CD14-positive monocyte (primary cell): ENCODE data around the gene MVP. TPM values are rescaled to one million over a fixed set of nuclear protein-coding genes. Genes with fewer than 3 reads are reported as not detected.

Source experiments
- DNase-seq, 3 donors: peaks; one replicate each; pipeline ENCODE4 v3.0.0-alpha.2; 2011 to 2022
- H2AFZ ChIP-seq: 2 replicates; pipeline ENCODE4 v1.6.0; 2012; ENCODE audit warnings: mild to moderate bottlenecking, low read depth, low read length, inconsistent platforms; ENCODE audit not compliant: insufficient read depth, poor library complexity, severe bottlenecking
- H3K27ac ChIP-seq, 2 donors: 1 replicate in 1 of 2; 2 replicates in 1 of 2; pipeline ENCODE4 v1.5.1; 2012 to 2013; ENCODE audit warnings: low read length in 2 of 2, control low read depth in 1 of 2, inconsistent platforms in 1 of 2, low read depth in 1 of 2, mild to moderate bottlenecking in 1 of 2
- H3K27me3 ChIP-seq, 2 donors: one replicate each; pipeline versions ENCODE4 v1.6.0 to v1.6.1; 2011 to 2013; ENCODE audit warnings: low read length in 2 of 2; ENCODE audit not compliant: control insufficient read depth in 2 of 2, insufficient read depth in 2 of 2
- H3K36me3 ChIP-seq, 2 donors: replicated peaks in 1 of 2; 1 replicate in 1 of 2; 2 replicates in 1 of 2; pipeline versions ENCODE4 v1.5.1 to v1.6.1; 2012 to 2013; ENCODE audit warnings: low read length in 2 of 2, control low read depth in 1 of 2, inconsistent platforms in 1 of 2, mild to moderate bottlenecking in 1 of 2; ENCODE audit not compliant: insufficient read depth in 2 of 2, control insufficient read depth in 1 of 2
- H3K4me1 ChIP-seq, 2 donors: 1 replicate in 1 of 2; 2 replicates in 1 of 2; pipeline versions ENCODE4 v1.5.1 to v1.6.1; 2012 to 2013; ENCODE audit warnings: low read length in 2 of 2, control low read depth in 1 of 2, inconsistent platforms in 1 of 2, mild to moderate bottlenecking in 1 of 2, moderate library complexity in 1 of 2; ENCODE audit not compliant: insufficient read depth in 2 of 2, control insufficient read depth in 1 of 2
- H3K4me2 ChIP-seq: replicated peaks from 2 replicates; pipeline ENCODE3; 2012; ENCODE audit warnings: low read length, moderate library complexity, mild to moderate bottlenecking; ENCODE audit not compliant: poor library complexity, severe bottlenecking; ENCODE audit errors: extremely low read depth
- H3K4me3 ChIP-seq, 3 experiments: fragments of 200-600 bp in 1 of 3; sonication (generic) in 1 of 3; replicated peaks in 1 of 3; 1 replicate in 2 of 3; 2 replicates in 1 of 3; pipeline ENCODE4 v1.5.1; 2011 to 2013; ENCODE audit warnings: low read length in 3 of 3, mild to moderate bottlenecking in 3 of 3, control low read depth in 2 of 3, low read depth in 2 of 3, inconsistent platforms in 1 of 3, moderate library complexity in 1 of 3
- H3K79me2 ChIP-seq: 2 replicates; pipeline ENCODE4 v1.6.0; 2012; ENCODE audit warnings: mild to moderate bottlenecking, control low read depth, inconsistent platforms, low read length, moderate library complexity; ENCODE audit not compliant: insufficient read depth
- H3K9ac ChIP-seq: 2 replicates; pipeline ENCODE4 v1.6.0; 2017; ENCODE audit warnings: low read length, mild to moderate bottlenecking; ENCODE audit not compliant: insufficient read depth, poor library complexity, severe bottlenecking
- H3K9me3 ChIP-seq, 2 donors: replicated peaks in 1 of 2; 1 replicate in 1 of 2; 2 replicates in 1 of 2; pipeline versions ENCODE4 v1.5.1 to v1.6.1; 2012 to 2013; ENCODE audit warnings: low read length in 2 of 2, control low read depth in 1 of 2; ENCODE audit not compliant: control insufficient read depth in 1 of 2, insufficient read depth in 1 of 2
- H4K20me1 ChIP-seq: 2 replicates; pipeline ENCODE4 v1.6.0; 2012; ENCODE audit warnings: mild to moderate bottlenecking, low read length, control low read depth, moderate library complexity; ENCODE audit not compliant: insufficient read depth
- H3K27ac Mint-ChIP-seq, 7 donors: one replicate each; pipeline ENCODE4 v1.8.0; 2020; ENCODE audit warnings: mild to moderate bottlenecking in 7 of 7, mixed read lengths in 7 of 7, moderate library complexity in 6 of 7, inconsistent platforms in 2 of 7
- H3K27me3 Mint-ChIP-seq, 3 donors: one replicate each; pipeline ENCODE4 v1.8.0; 2021 to 2022; ENCODE audit warnings: low read depth in 3 of 3, mild to moderate bottlenecking in 3 of 3, mixed read lengths in 3 of 3, moderate library complexity in 3 of 3, inconsistent platforms in 1 of 3
- H3K36me3 Mint-ChIP-seq, 2 donors: one replicate each; pipeline ENCODE4 v1.8.0; 2020; ENCODE audit warnings: mixed read lengths in 2 of 2, inconsistent platforms in 1 of 2, mild to moderate bottlenecking in 1 of 2
- H3K4me1 Mint-ChIP-seq: one replicate; pipeline ENCODE4 v1.8.0; 2020; ENCODE audit warnings: mild to moderate bottlenecking, mixed read lengths
- H3K4me3 Mint-ChIP-seq, 2 donors: one replicate each; pipeline ENCODE4 v1.8.0; 2020; ENCODE audit warnings: mild to moderate bottlenecking in 2 of 2, mixed read lengths in 2 of 2, moderate library complexity in 1 of 2
- H3K9me3 Mint-ChIP-seq, 7 donors: one replicate each; pipeline ENCODE4 v1.8.0; 2020 to 2022; ENCODE audit warnings: mixed read lengths in 7 of 7, mild to moderate bottlenecking in 6 of 7, moderate library complexity in 6 of 7, inconsistent platforms in 2 of 7
- CTCF ChIP-seq: fragments of 200-600 bp; IDR thresholded peaks from one replicate; pipeline ENCODE4 v1.8.0; 2022; ENCODE audit warnings: antibody characterized with exemption, mild to moderate bottlenecking
- WGBS: methylation state at CpG from one replicate; pipeline ENCODE4 v1.1.5; 2013; ENCODE audit warnings: missing lambda C conversion rate; ENCODE audit not compliant: insufficient coverage; 5-methylcytosine and 5-hydroxymethylcytosine counted together
- intact Hi-C, 2 donors: fragments of 100-400 bp; cut with micrococcal nuclease; formaldehyde crosslinking; loops; one replicate each; pipeline versions ENCODE4 v1.15.0 to v1.15.1; 2023
- polyA plus RNA-seq, 3 donors: library from polyadenylated mRNA; depleted of rRNA in 1 of 3; unstranded in 2 of 3; stranded (reverse) in 1 of 3; fragments of 300-500 nt in 2 of 3; fragments of >200 nt in 1 of 3; fragmentation: Illumina TruSeq in 2 of 3; gene quantifications; 1 replicate in 2 of 3; 2 replicates in 1 of 3; pipeline ENCODE4 v1.2.3, GENCODE V29; 2012 to 2021

Gene MVP
- polyA plus RNA-seq, 3 donors, result 146 to 274 (median 185) TPM

- Histone ChIP-seq H2AFZ (no peak overlapping the region), H3K79me2 (no peaks in the 10 kb centered on the region), H3K27me3 (no peaks in the 10 kb centered on the region), H4K20me1 (no peaks in the 10 kb centered on the region), H3K27ac (no peak overlapping the region), H3K9ac (no peak overlapping the region), H3K9me3 (no peaks in the 10 kb centered on the region), H3K4me3 (no peak overlapping the region), H3K4me2 (no peak overlapping the region), H3K4me1 (peaks cover 12 to 16% of the 10 kb centered on the region in 2 donors), H3K36me3 (no peaks in the 10 kb centered on the region)
- H3K27ac Mint-ChIP-seq, result peak overlapping the region in 3 of 7 donors; percentile 15 to 40 (median 28)
- intact Hi-C loops, result loop anchor here in 1 of 2 donors (2.0 kb wide), 1 partner anchor 57 kb away; no protein-coding TSS in a partner anchor
- H3K27me3 Mint-ChIP-seq, result peaks cover 4 to 8% (median 4%) of the 10 kb centered on the region in 3 donors
- DNase-seq, result peak; percentile 24 to 52 (median 42)
- peaks cover 0 to 2% (median 0%) of the 10 kb centered on the region in 7 donors for H3K9me3 Mint-ChIP-seq
- H3K4me3 Mint-ChIP-seq, result no peak overlapping the region
- 66% methylated on average over 7 of the region's 10 CpGs for WGBS
- H3K4me1 Mint-ChIP-seq, result peaks cover 12% of the 10 kb centered on the region
- no peak for TF ChIP-seq CTCF
- no peaks in the 10 kb centered on the region for H3K36me3 Mint-ChIP-seq
Observed at GRCh38 chr16:29891525-29892457, 71.5 kb downstream of the MVP start.

GRCh38 chr16:29892458-29892813 is 72.2 kb downstream of the MVP start:
- no peaks in the 10 kb centered on the region for H4K20me1 ChIP-seq
- no peak overlapping the region for H3K27ac ChIP-seq
- H3K27ac Mint-ChIP-seq, result peak overlapping the region in 1 of 7 donors; percentile 28
- H3K4me3 Mint-ChIP-seq, result no peak overlapping the region
- H3K27me3 Mint-ChIP-seq, result peaks cover 7 to 10% (median 8%) of the 10 kb centered on the region in 3 donors
- peaks cover 0 to 2% (median 0%) of the 10 kb centered on the region in 7 donors for H3K9me3 Mint-ChIP-seq
- H3K4me3 ChIP-seq, result no peak overlapping the region
- no peak overlapping the region for H3K4me2 ChIP-seq
- peaks cover 12% of the 10 kb centered on the region for H3K4me1 Mint-ChIP-seq
- no peak overlapping the region for H2AFZ ChIP-seq
- H3K9ac ChIP-seq, result no peak overlapping the region
- no peak for DNase-seq
- intact Hi-C loops, result no loop called here
- no peaks in the 10 kb centered on the region for H3K36me3 Mint-ChIP-seq
- TF ChIP-seq CTCF, result no peak
- H3K9me3 ChIP-seq, result no peaks in the 10 kb centered on the region
- 100% methylated on average over 3 of the region's 6 CpGs for WGBS
- no peaks in the 10 kb centered on the region for H3K79me2 ChIP-seq
- peaks cover 0 to 3% of the 10 kb centered on the region in 2 donors for H3K27me3 ChIP-seq
- no peaks in the 10 kb centered on the region for H3K36me3 ChIP-seq
- peaks cover 12 to 16% of the 10 kb centered on the region in 2 donors for H3K4me1 ChIP-seq
